ENCODE data around the gene PIGN. TPM values are rescaled to one million over a fixed set of nuclear protein-coding genes. Genes with fewer than 3 reads are reported as not detected.

PIGN gene
- total and polyA plus RNA-seq, 2 donors (not counting 1 experiment from before 2014, with no cell fraction given), result 2.7 to 37.3 TPM

DNA sequence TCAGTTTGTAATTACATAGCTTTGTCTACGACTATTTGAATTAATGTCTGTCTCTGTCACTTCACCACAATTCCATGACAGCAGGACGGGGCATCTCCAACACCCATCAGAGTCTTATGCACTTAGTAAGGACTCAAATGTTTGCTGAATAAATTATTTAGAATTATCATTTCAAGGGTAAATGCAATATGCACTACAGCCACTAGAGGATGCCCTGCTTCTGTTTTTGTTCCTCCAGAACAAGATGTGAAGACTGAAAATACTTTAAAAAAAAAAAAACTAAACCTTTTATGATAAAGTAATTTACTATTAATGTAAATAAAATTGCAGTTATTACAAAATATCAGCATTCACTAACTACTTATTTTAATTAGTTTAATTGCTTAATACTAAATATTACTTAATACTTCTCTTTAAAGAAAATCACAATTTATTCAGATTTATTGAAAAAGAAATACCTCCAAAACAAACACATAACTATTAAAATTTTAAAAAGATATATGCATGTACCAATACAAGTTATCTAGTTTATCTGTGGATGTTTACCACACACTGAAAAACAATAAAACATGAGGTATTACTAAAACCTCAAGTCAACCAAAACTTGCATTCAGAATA, 3.2 kb downstream of the PIGN start:
- intact Hi-C loops (cut with micrococcal nuclease), result loop anchor here (1.0 to 10.0 kb wide), 4 partner anchors 66 to 971 kb away; no protein-coding TSS in a partner anchor
- Histone ChIP-seq H3K27me3 (replicated peaks in 1 of 4; ENCODE audit: control extremely low read depth in 1 of 4, control insufficient read depth in 3 of 4, insufficient read depth in 4 of 4, low read length in 3 of 4) (no peaks in the 10 kb centered on the region), H4K20me1 (ENCODE audit: control insufficient read depth, insufficient read depth, low read length, poor library complexity, severe bottlenecking) (peaks cover 28% of the 10 kb centered on the region), H2AFZ (ENCODE audit: insufficient read depth, low read depth, low read length, poor library complexity, severe bottlenecking) (no peak overlapping the region), H3K79me2 (ENCODE audit: control insufficient read depth, insufficient read depth, low read length) (peaks cover 62% of the 10 kb centered on the region), H3K9me3 (ENCODE audit: control extremely low read depth in 1 of 3, control insufficient read depth in 2 of 3, insufficient read depth in 1 of 3, low read length in 2 of 3) (no peaks in the 10 kb centered on the region), H3K9ac (ENCODE audit: low read length) (no peak overlapping the region), H3K4me2 (replicated peaks; ENCODE audit: low read depth, low read length, poor library complexity, severe bottlenecking) (no peak overlapping the region), H3K36me3 (replicated peaks in 1 of 2; ENCODE audit: control extremely low read depth in 1 of 2, control insufficient read depth in 1 of 2, extremely low read depth in 1 of 2, insufficient read depth in 2 of 2, low read length in 1 of 2) (no peaks in the 10 kb centered on the region), H3K4me1 (ENCODE audit: control insufficient read depth in 2 of 2, insufficient read depth in 2 of 2, low read length in 2 of 2) (peaks cover 17 to 19% of the 10 kb centered on the region in 2 donors), H3K27ac (ENCODE audit: low read length in 2 of 2) (no peak overlapping the region), H3K4me3 (ENCODE audit: control extremely low read depth in 1 of 5, extremely low read depth in 1 of 5, insufficient read depth in 1 of 5, low read depth in 2 of 5, low read length in 4 of 5) (no peak overlapping the region)
- no peak for TF ChIP-seq EZH2 (IDR thresholded peaks at IDR 0.05; ENCODE audit: borderline replicate concordance, insufficient read depth, low read depth, low read length, poor library complexity, severe bottlenecking)
- TF ChIP-seq, protein P1, sequence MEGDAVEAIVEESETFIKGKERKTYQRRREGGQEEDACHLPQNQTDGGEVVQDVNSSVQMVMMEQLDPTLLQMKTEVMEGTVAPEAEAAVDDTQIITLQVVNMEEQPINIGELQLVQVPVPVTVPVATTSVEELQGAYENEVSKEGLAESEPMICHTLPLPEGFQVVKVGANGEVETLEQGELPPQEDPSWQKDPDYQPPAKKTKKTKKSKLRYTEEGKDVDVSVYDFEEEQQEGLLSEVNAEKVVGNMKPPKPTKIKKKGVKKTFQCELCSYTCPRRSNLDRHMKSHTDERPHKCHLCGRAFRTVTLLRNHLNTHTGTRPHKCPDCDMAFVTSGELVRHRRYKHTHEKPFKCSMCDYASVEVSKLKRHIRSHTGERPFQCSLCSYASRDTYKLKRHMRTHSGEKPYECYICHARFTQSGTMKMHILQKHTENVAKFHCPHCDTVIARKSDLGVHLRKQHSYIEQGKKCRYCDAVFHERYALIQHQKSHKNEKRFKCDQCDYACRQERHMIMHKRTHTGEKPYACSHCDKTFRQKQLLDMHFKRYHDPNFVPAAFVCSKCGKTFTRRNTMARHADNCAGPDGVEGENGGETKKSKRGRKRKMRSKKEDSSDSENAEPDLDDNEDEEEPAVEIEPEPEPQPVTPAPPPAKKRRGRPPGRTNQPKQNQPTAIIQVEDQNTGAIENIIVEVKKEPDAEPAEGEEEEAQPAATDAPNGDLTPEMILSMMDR (IDR thresholded peaks at IDR 0.05), result peak; percentile 99
- POLR2A ChIA-PET, result no interaction called here
- CTCF ChIA-PET, result interaction anchor here (1.0 to 9.3 kb wide), 11 partner anchors 12 to 401 kb away, joined by 3 to 145 read pairs (median 4); no protein-coding TSS in a partner anchor
- no CpG with 5 or more reads among the region's 2 CpGs for WGBS (ENCODE audit: insufficient coverage)
- no peak overlapping the region for H3K4me3 Mint-ChIP-seq
- peaks cover 40% of the 10 kb centered on the region for H3K4me1 Mint-ChIP-seq
- no peaks in the 10 kb centered on the region for H3K9me3 Mint-ChIP-seq (ENCODE audit: insufficient read depth)
- no peak overlapping the region for H3K27ac Mint-ChIP-seq
- no peaks in the 10 kb centered on the region for H3K27me3 Mint-ChIP-seq
- ATAC-seq (ENCODE audit: low read depth) (no peak), DNase-seq (peak; percentile 70)

DNA sequence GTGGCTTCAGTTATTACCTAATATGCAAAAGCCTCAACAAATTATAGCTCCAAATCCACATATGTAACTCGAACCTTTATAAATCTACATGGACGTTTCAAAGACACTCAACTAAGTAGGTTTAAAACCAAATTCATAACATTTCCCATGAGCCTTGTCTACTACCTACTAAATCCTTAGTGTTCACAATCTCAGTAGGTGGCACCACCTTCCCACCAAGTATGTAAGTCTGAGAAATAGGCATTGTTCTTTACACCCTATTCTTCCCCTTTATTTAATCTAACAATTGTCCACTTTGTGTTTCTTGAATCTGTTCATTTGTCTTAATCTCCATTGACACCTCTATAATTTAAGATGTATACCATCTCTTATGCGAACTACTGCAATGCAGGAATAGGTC, 4.6 kb downstream of the PIGN start:
- Mint-ChIP-seq H3K9me3 (ENCODE audit: insufficient read depth) (no peaks in the 10 kb centered on the region), H3K4me3 (no peak overlapping the region), H3K27me3 (no peaks in the 10 kb centered on the region), H3K4me1 (peaks cover 33% of the 10 kb centered on the region), H3K27ac (no peak overlapping the region)
- POLR2A ChIA-PET, result no interaction called here
- 80% methylated on average over 2 of the region's 3 CpGs for WGBS (ENCODE audit: insufficient coverage)
- intact Hi-C loops (cut with micrococcal nuclease), result loop anchor here (10.0 kb wide), 1 partner anchor 973 kb away; no protein-coding TSS in a partner anchor
- Histone ChIP-seq H3K9ac (ENCODE audit: low read length) (no peak overlapping the region), H3K27ac (ENCODE audit: low read length in 2 of 2) (no peak overlapping the region), H3K4me1 (ENCODE audit: control insufficient read depth in 2 of 2, insufficient read depth in 2 of 2, low read length in 2 of 2) (peaks cover 8 to 10% of the 10 kb centered on the region in 2 donors), H3K4me2 (replicated peaks; ENCODE audit: low read depth, low read length, poor library complexity, severe bottlenecking) (no peak overlapping the region), H2AFZ (ENCODE audit: insufficient read depth, low read depth, low read length, poor library complexity, severe bottlenecking) (no peak overlapping the region), H4K20me1 (ENCODE audit: control insufficient read depth, insufficient read depth, low read length, poor library complexity, severe bottlenecking) (peaks cover 19% of the 10 kb centered on the region), H3K27me3 (replicated peaks in 1 of 4; ENCODE audit: control extremely low read depth in 1 of 4, control insufficient read depth in 3 of 4, insufficient read depth in 4 of 4, low read length in 3 of 4) (no peaks in the 10 kb centered on the region), H3K36me3 (replicated peaks in 1 of 2; ENCODE audit: control extremely low read depth in 1 of 2, control insufficient read depth in 1 of 2, extremely low read depth in 1 of 2, insufficient read depth in 2 of 2, low read length in 1 of 2) (no peaks in the 10 kb centered on the region), H3K79me2 (ENCODE audit: control insufficient read depth, insufficient read depth, low read length) (peaks cover 53% of the 10 kb centered on the region), H3K4me3 (ENCODE audit: control extremely low read depth in 1 of 5, extremely low read depth in 1 of 5, insufficient read depth in 1 of 5, low read depth in 2 of 5, low read length in 4 of 5) (no peak overlapping the region), H3K9me3 (ENCODE audit: control extremely low read depth in 1 of 3, control insufficient read depth in 2 of 3, insufficient read depth in 1 of 3, low read length in 2 of 3) (no peaks in the 10 kb centered on the region)
- TF ChIP-seq EZH2 (IDR thresholded peaks at IDR 0.05; ENCODE audit: borderline replicate concordance, insufficient read depth, low read depth, low read length, poor library complexity, severe bottlenecking), result no peak
- TF ChIP-seq, protein P1 (IDR thresholded peaks at IDR 0.05), result no peak
- ATAC-seq (ENCODE audit: low read depth), result no peak
- no peak for DNase-seq
- CTCF ChIA-PET, result interaction anchor here (1.0 to 9.3 kb wide), 6 partner anchors 12 to 404 kb away, joined by 3 to 145 read pairs (median 4); no protein-coding TSS in a partner anchor

All from B cell (primary cell).